Measurements from ENCODE around the gene MYH11.

GRCh38 chr16:15739950-15740349, 116.9 kb downstream of the MYH11 start:
- TF ChIP-seq ATF2 (IDR thresholded peaks at IDR 0.05; ENCODE audit: low read length) (no peak), ELK1 (IDR thresholded peaks at IDR 0.05; ENCODE audit: low read depth, low read length) (no peak), JUNB (IDR thresholded peaks at IDR 0.05) (no peak), EP300 (IDR thresholded peaks at IDR 0.05; ENCODE audit: borderline replicate concordance in 1 of 2, control insufficient read depth in 1 of 2, low read depth in 2 of 2, low read length in 2 of 2) (no peak), CTCF (IDR thresholded peaks at IDR 0.05 in 2 of 3, conservative IDR thresholded peaks at IDR 0.05 in 1 of 3; ENCODE audit: control insufficient read depth in 2 of 3, extremely low read depth in 1 of 3, insufficient read depth in 1 of 3, low read depth in 3 of 3, low read length in 3 of 3) (no peak), HDGF (IDR thresholded peaks at IDR 0.05) (no peak), BRCA1 (IDR thresholded peaks at IDR 0.05; ENCODE audit: low read depth, low read length) (no peak), CREM (IDR thresholded peaks at IDR 0.05; ENCODE audit: low read depth) (no peak), ZBTB33 (IDR thresholded peaks at IDR 0.05) (no peak), PAX5 (IDR thresholded peaks at IDR 0.05; ENCODE audit: borderline replicate concordance, low read depth, low read length) (no peak)
